Measurements from ENCODE around the gene TEKT3.

- TF ChIP-seq CTCF (conservative IDR thresholded peaks at IDR 0.05; ENCODE audit: low read length) (no peak), EZH2phosphoT487 (IDR thresholded peaks at IDR 0.05; ENCODE audit: borderline replicate concordance, low read depth, low read length) (no peak)
Measured at GRCh38 chr17:15263680-15264079, 77.7 kb downstream of the TEKT3 start.
